GM12878 (cell line): ENCODE measurements around the gene STAT5A. TPM values are rescaled to one million over a fixed set of nuclear protein-coding genes. Genes with fewer than 3 reads are reported as not detected.

Experiments
- ATAC-seq: fragments of 200-7000 bp; cut with Tn5 transposase; 3 replicates; pipeline ENCODE4 v1.9.1; 2020; ENCODE audit warnings: mild to moderate bottlenecking, moderate library complexity
- BruUV-seq: library from RNA; stranded (reverse); fragments of 400-500 nt; replicated peaks from 2 replicates; lab custom pipeline; 2021; lab: Mats Ljungman, UMichigan
- CTCF ChIA-PET: fragments of 300-600 bp; sonication (Branson Sonifier 250); formaldehyde crosslinking; extraction: SDS; loops from one replicate; lab custom pipeline; 2021; ENCODE audit warnings: inconsistent platforms; lab: Yijun Ruan, JAX
- POLR2A ChIA-PET: fragments of 350-600 bp; formaldehyde crosslinking; extraction: SDS; loops from one replicate; lab custom pipeline; 2021; ENCODE audit warnings: inconsistent platforms; lab: Charles Lee
- RAD21 ChIA-PET: fragments of 300-600 bp; sonication (Branson Sonifier 250); formaldehyde crosslinking; loops from one replicate; lab custom pipeline; 2023; ENCODE audit warnings: antibody characterized with exemption; ENCODE audit not compliant: unreplicated experiment; lab: Charles Lee
- SMC1A ChIA-PET: fragments of 300-600 bp; sonication (Branson Sonifier 250); formaldehyde crosslinking; loops from one replicate; lab custom pipeline; 2023; ENCODE audit not compliant: unreplicated experiment, uncharacterized antibody; lab: Charles Lee
- DNase-seq: peaks from one replicate; pipeline ENCODE4 v3.0.0-alpha.2; 2011; ENCODE audit warnings: low read depth, low spot score
- FAIRE-seq: peaks from 3 replicates; lab custom pipeline; 2011; peaks lifted over from hg19 to GRCh38; lab: Jason Lieb, UNC
- H2AFZ ChIP-seq: 2 replicates; pipeline ENCODE4 v1.6.0; 2011; ENCODE audit warnings: low read depth, low read length, control low read depth; ENCODE audit not compliant: control insufficient read depth
- H3K27ac ChIP-seq: 2 replicates; pipeline ENCODE4 v1.5.1; 2011; ENCODE audit warnings: control low read depth; ENCODE audit not compliant: control insufficient read depth, insufficient read depth
- H3K27me3 ChIP-seq, 2 experiments: replicated peaks in 1 of 2; 2 replicates each; pipeline versions ENCODE4 v1.6.0 to v1.6.1; 2011; ENCODE audit warnings: low read length in 1 of 2; ENCODE audit not compliant: control insufficient read depth in 2 of 2, insufficient read depth in 2 of 2
- H3K36me3 ChIP-seq, 2 experiments: 2 replicates each; pipeline ENCODE4 v1.5.1; 2011; ENCODE audit warnings: low read length in 1 of 2; ENCODE audit not compliant: control insufficient read depth in 2 of 2, insufficient read depth in 2 of 2
- H3K4me1 ChIP-seq: 2 replicates; pipeline ENCODE4 v1.6.1; 2011; ENCODE audit warnings: mild to moderate bottlenecking, low read length, moderate library complexity, mixed read lengths; ENCODE audit not compliant: control insufficient read depth, insufficient read depth
- H3K4me2 ChIP-seq: 2 replicates; pipeline ENCODE4 v1.6.0; 2011; ENCODE audit warnings: control low read depth; ENCODE audit not compliant: control insufficient read depth, insufficient read depth
- H3K4me3 ChIP-seq: fragments of 200-600 bp; sonication (generic); 2 replicates; pipeline ENCODE4 v1.5.1; 2016
- H3K79me2 ChIP-seq: 2 replicates; pipeline ENCODE4 v1.6.0; 2011; ENCODE audit warnings: low read length; ENCODE audit not compliant: control insufficient read depth, insufficient read depth
- H3K9ac ChIP-seq: 2 replicates; pipeline ENCODE4 v1.8.0; 2011; ENCODE audit warnings: low read length, control low read depth, mixed read lengths; ENCODE audit not compliant: control insufficient read depth, insufficient read depth
- H3K9me3 ChIP-seq: replicated peaks from 3 replicates; pipeline ENCODE4 v1.5.1; 2011; ENCODE audit warnings: mild to moderate bottlenecking, low read length; ENCODE audit not compliant: control insufficient read depth, insufficient read depth
- H4K20me1 ChIP-seq: 2 replicates; pipeline ENCODE4 v1.6.0; 2011; ENCODE audit not compliant: control insufficient read depth, insufficient read depth
- BHLHE40 ChIP-seq, 2 experiments: fragments of 450-650 bp in 1 of 2; IDR thresholded peaks; 2 replicates each; pipeline ENCODE4 v1.6.1; 2011 to 2017; ENCODE audit warnings: low read depth in 2 of 2, borderline replicate concordance in 1 of 2, improper control_type of control experiment in 1 of 2, low read length in 1 of 2, mild to moderate bottlenecking in 1 of 2
- CREB1 ChIP-seq: IDR thresholded peaks from 2 replicates; pipeline ENCODE4 v1.6.1; 2012; ENCODE audit warnings: low read depth, mild to moderate bottlenecking, inconsistent platforms
- ESRRA ChIP-seq: IDR thresholded peaks from 2 replicates; pipeline ENCODE4 v1.6.1; 2012; ENCODE audit warnings: mild to moderate bottlenecking, low read length, improper control_type of control experiment
- GABPA ChIP-seq: IDR thresholded peaks from 2 replicates; pipeline ENCODE4 v1.6.1; 2014; ENCODE audit warnings: antibody characterized with exemption, low read depth, mild to moderate bottlenecking, inconsistent platforms
- KAT2A ChIP-seq: conservative IDR thresholded peaks from 2 replicates; pipeline ENCODE4 v1.6.1; 2011; ENCODE audit warnings: low read depth, low read length; ENCODE audit not compliant: control insufficient read depth
- NR2C2 ChIP-seq: IDR thresholded peaks from 2 replicates; pipeline ENCODE4 v1.6.1; 2011; ENCODE audit warnings: borderline replicate concordance, low read depth; ENCODE audit not compliant: control insufficient read depth, insufficient read length
- NR2F1 ChIP-seq: fragments of 450-650 bp; conservative IDR thresholded peaks from 2 replicates; pipeline ENCODE4 v1.6.1; 2017; ENCODE audit warnings: mild to moderate bottlenecking
- SUZ12 ChIP-seq: fragments of 200-600 bp; sonication (generic); IDR thresholded peaks from one replicate; pipeline ENCODE4 v1.6.1; 2018; ENCODE audit warnings: antibody characterized with exemption, mild to moderate bottlenecking; ENCODE audit not compliant: unreplicated experiment
- ZNF384 ChIP-seq: IDR thresholded peaks from 2 replicates; pipeline ENCODE4 v1.6.1; 2012; ENCODE audit warnings: low read depth, mild to moderate bottlenecking, low read length, improper control_type of control experiment, borderline replicate concordance
- WGBS: methylation state at CpG from one replicate; pipeline ENCODE4 v1.1.6; 2016; ENCODE audit warnings: low lambda C conversion rate; ENCODE audit not compliant: insufficient replicate concordance, insufficient coverage; ENCODE audit errors: missing lambda C conversion rate; 5-methylcytosine and 5-hydroxymethylcytosine counted together
- in situ Hi-C: fragments of 300-500 bp; cut with MboI; formaldehyde crosslinking; loops from 9 replicates; pipeline ENCODE4 v1.14.3; 2018; ENCODE audit warnings: mixed read lengths
- intact Hi-C: fragments of 100-400 bp; cut with micrococcal nuclease; formaldehyde crosslinking; loops from one replicate; pipeline ENCODE4 v1.14.2; 2022; ENCODE audit not compliant: unreplicated experiment
- polyA plus RNA-seq, 11 experiments: library from polyadenylated mRNA; depleted of rRNA in 4 of 11; unstranded in 6 of 11; stranded (reverse) in 5 of 11; fragments of >200 nt; fragmentation: Nextera tagmentation in 4 of 11; fragmentation: Illumina TruSeq in 1 of 11; extraction: Ambion mirVana in 4 of 11; extraction: Trizol in 1 of 11; gene quantifications; 1 replicate in 1 of 11; 2 replicates in 10 of 11; pipeline versions ENCODE4 v1.2.1 to v1.2.3, GENCODE V29; 2011 to 2016; ENCODE audit warnings: inconsistent platforms in 2 of 11, missing spikeins in 2 of 11, low read depth in 1 of 11
- total RNA-seq, 4 experiments: library from RNA; depleted of rRNA in 3 of 4; stranded (reverse); fragments of >200 nt in 3 of 4; fragmentation: Illumina TruSeq in 1 of 4; extraction: Trizol in 1 of 4; gene quantifications; 2 replicates each; pipeline versions ENCODE4 v1.2.1 to v1.2.3, GENCODE V29; 2013 to 2021
- TF ChIP-seq, protein P1 (sequence below): IDR thresholded peaks from 2 replicates; pipeline ENCODE4 v1.6.1; 2011; ENCODE audit warnings: mild to moderate bottlenecking, low read depth, low read length, moderate library complexity; ENCODE audit not compliant: insufficient replicate concordance
- TF ChIP-seq, protein P2 (sequence below): IDR thresholded peaks from 2 replicates; pipeline ENCODE4 v1.6.1; 2012; ENCODE audit warnings: improper control_type of control experiment, low read depth, low read length; ENCODE audit not compliant: insufficient replicate concordance
- TF ChIP-seq, protein P3 (sequence below): fragments of 450-650 bp; IDR thresholded peaks from 2 replicates; pipeline ENCODE4 v1.6.1; 2018; ENCODE audit warnings: mild to moderate bottlenecking, low read depth, moderate library complexity; ENCODE audit not compliant: partially characterized antibody

The STAT5A gene
- total and polyA plus RNA-seq, 10 of the 15 experiments (the other 5 are each of a cell fraction or from before 2014, with no cell fraction given): 14.8 to 86.4 (median 41.5) TPM

DNA sequence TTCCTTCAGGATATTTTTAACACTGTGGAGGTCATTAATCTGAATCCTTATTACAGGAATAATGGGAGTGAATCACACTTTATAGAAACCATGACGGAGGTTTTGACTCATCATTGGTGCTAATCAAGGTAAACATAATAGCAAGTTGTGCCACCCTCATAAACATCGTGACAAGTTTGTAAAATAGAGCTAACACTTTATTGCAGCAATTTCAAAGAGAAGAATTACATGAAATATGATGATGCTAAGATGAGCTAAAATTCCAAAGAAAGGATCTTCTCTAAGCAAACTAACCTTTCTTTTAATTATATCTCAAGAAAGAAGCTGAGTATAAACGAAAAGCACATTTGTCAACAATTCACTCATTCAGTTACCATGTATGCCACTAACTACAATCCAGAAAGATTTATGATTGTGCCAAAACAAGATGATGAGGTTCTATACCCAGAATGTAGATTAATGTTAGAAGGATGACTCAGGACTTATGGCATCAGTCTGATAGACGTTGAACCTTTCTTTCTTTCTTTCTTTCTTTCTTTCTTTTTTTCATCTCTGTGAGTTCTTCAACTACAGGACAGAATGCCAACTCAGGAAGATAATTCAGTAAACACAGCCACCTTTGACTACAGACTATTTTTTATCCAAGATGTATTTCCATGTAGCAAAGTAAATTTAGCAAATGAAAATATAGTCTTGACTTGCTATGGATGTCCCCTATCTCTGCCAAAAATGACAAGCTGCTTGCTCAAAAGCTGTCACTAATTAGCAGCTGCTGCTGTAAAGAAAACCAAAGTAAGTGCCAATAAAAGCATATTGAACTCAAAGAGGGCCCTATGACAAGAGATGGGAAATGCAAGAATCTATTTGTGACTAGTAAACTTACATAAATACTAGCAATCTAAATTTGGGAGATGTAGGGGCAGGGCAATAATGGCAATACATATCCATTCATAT lies 35.4 kb upstream of the STAT5A start:
- in situ Hi-C loops: no loop called here
- SMC1A ChIA-PET: interaction anchor here (1.0 kb wide), 1 partner anchor 37 kb away, joined by 3 read pairs; no protein-coding TSS in a partner anchor
- 30% methylated on average over 4 of the region's 4 CpGs for WGBS
- peaks cover 19% of the 10 kb centered on the region for H3K79me2 ChIP-seq
- no peaks in the 10 kb centered on the region for H3K9me3 ChIP-seq
- POLR2A ChIA-PET: interaction anchor here (0.6 to 1.7 kb wide), 2 partner anchors 22 to 92 kb away, joined by 3 to 4 read pairs; no protein-coding TSS in a partner anchor
- intact Hi-C loops: no loop called here
- no peak overlapping the region for H3K27ac ChIP-seq
- no peaks in the 10 kb centered on the region for H3K27me3 ChIP-seq
- H3K4me2 ChIP-seq: no peak overlapping the region
- peaks cover 27% of the 10 kb centered on the region for H3K4me1 ChIP-seq
- H3K36me3 ChIP-seq: no peaks in the 10 kb centered on the region
- no peak for DNase-seq
- H3K9ac ChIP-seq: no peak overlapping the region
- BruUV-seq: no TSS peak
- RAD21 ChIA-PET: interaction anchor here (0.6 kb wide), 1 partner anchor 151 kb away, joined by 5 read pairs; no protein-coding TSS in a partner anchor
- no peak overlapping the region for H2AFZ ChIP-seq
- FAIRE-seq: no peak
- H3K4me3 ChIP-seq: no peak overlapping the region
- CTCF ChIA-PET: interaction anchor here (1.6 to 6.4 kb wide), 2 partner anchors 30 to 31 kb away, joined by 3 to 50 read pairs; no protein-coding TSS in a partner anchor
- H4K20me1 ChIP-seq: no peaks in the 10 kb centered on the region
- no peak for ATAC-seq
- TF ChIP-seq, protein P1, sequence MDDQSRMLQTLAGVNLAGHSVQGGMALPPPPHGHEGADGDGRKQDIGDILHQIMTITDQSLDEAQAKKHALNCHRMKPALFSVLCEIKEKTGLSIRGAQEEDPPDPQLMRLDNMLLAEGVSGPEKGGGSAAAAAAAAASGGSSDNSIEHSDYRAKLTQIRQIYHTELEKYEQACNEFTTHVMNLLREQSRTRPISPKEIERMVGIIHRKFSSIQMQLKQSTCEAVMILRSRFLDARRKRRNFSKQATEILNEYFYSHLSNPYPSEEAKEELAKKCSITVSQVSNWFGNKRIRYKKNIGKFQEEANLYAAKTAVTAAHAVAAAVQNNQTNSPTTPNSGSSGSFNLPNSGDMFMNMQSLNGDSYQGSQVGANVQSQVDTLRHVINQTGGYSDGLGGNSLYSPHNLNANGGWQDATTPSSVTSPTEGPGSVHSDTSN: no peak
- TF ChIP-seq SUZ12 (no peak), BHLHE40 (IDR thresholded peaks at IDR 0.05; ENCODE audit: borderline replicate concordance in 1 of 2, low read depth in 2 of 2, low read length in 1 of 2) (no peak), KAT2A (no peak), CREB1 (no peak), ESRRA (no peak), GABPA (no peak), NR2C2 (no peak), ZNF384 (no peak), NR2F1 (no peak)
- TF ChIP-seq, protein P2, sequence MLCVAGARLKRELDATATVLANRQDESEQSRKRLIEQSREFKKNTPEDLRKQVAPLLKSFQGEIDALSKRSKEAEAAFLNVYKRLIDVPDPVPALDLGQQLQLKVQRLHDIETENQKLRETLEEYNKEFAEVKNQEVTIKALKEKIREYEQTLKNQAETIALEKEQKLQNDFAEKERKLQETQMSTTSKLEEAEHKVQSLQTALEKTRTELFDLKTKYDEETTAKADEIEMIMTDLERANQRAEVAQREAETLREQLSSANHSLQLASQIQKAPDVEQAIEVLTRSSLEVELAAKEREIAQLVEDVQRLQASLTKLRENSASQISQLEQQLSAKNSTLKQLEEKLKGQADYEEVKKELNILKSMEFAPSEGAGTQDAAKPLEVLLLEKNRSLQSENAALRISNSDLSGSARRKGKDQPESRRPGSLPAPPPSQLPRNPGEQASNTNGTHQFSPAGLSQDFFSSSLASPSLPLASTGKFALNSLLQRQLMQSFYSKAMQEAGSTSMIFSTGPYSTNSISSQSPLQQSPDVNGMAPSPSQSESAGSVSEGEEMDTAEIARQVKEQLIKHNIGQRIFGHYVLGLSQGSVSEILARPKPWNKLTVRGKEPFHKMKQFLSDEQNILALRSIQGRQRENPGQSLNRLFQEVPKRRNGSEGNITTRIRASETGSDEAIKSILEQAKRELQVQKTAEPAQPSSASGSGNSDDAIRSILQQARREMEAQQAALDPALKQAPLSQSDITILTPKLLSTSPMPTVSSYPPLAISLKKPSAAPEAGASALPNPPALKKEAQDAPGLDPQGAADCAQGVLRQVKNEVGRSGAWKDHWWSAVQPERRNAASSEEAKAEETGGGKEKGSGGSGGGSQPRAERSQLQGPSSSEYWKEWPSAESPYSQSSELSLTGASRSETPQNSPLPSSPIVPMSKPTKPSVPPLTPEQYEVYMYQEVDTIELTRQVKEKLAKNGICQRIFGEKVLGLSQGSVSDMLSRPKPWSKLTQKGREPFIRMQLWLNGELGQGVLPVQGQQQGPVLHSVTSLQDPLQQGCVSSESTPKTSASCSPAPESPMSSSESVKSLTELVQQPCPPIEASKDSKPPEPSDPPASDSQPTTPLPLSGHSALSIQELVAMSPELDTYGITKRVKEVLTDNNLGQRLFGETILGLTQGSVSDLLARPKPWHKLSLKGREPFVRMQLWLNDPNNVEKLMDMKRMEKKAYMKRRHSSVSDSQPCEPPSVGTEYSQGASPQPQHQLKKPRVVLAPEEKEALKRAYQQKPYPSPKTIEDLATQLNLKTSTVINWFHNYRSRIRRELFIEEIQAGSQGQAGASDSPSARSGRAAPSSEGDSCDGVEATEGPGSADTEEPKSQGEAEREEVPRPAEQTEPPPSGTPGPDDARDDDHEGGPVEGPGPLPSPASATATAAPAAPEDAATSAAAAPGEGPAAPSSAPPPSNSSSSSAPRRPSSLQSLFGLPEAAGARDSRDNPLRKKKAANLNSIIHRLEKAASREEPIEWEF: no peak
- TF ChIP-seq, protein P3, sequence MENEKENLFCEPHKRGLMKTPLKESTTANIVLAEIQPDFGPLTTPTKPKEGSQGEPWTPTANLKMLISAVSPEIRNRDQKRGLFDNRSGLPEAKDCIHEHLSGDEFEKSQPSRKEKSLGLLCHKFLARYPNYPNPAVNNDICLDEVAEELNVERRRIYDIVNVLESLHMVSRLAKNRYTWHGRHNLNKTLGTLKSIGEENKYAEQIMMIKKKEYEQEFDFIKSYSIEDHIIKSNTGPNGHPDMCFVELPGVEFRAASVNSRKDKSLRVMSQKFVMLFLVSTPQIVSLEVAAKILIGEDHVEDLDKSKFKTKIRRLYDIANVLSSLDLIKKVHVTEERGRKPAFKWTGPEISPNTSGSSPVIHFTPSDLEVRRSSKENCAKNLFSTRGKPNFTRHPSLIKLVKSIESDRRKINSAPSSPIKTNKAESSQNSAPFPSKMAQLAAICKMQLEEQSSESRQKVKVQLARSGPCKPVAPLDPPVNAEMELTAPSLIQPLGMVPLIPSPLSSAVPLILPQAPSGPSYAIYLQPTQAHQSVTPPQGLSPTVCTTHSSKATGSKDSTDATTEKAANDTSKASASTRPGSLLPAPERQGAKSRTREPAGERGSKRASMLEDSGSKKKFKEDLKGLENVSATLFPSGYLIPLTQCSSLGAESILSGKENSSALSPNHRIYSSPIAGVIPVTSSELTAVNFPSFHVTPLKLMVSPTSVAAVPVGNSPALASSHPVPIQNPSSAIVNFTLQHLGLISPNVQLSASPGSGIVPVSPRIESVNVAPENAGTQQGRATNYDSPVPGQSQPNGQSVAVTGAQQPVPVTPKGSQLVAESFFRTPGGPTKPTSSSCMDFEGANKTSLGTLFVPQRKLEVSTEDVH: no peak
